HCT116 (cell line): Measurements from ENCODE around the gene FLYWCH1. TPM values are rescaled to one million over a fixed set of nuclear protein-coding genes. Genes with fewer than 3 reads are reported as not detected.

Experiments
- ATAC-seq: fragments of 200-7000 bp; cut with Tn5 transposase; 2 replicates; pipeline ENCODE4 v1.9.1; 2020; ENCODE audit warnings: mild to moderate bottlenecking, moderate library complexity
- BruUV-seq: library from RNA; stranded (reverse); fragments of 400-500 nt; replicated peaks from 2 replicates; lab custom pipeline; 2021; lab: Mats Ljungman, UMichigan
- CTCF ChIA-PET: fragments of 300-600 bp; sonication (Branson Sonifier 250); formaldehyde crosslinking; loops from one replicate; lab custom pipeline; 2021; ENCODE audit warnings: antibody characterized with exemption; lab: Charles Lee
- POLR2A ChIA-PET: fragments of 300-600, 350-600 bp; sonication (Branson Sonifier 250); formaldehyde crosslinking; loops from one replicate; lab custom pipeline; 2021; ENCODE audit warnings: antibody characterized with exemption; lab: Charles Lee
- RAD21 ChIA-PET, 2 experiments: fragments of 300-600 bp; sonication (Branson Sonifier 250); formaldehyde crosslinking; loops; one replicate each; lab custom pipeline; 2023; ENCODE audit warnings: low total read pairs in 2 of 2; ENCODE audit not compliant: uncharacterized antibody in 2 of 2, unreplicated experiment in 2 of 2, low non-redundant PET in 1 of 2; lab: Charles Lee
- DNase-seq: peaks from one replicate; pipeline ENCODE4 v3.0.0-alpha.2; 2010; ENCODE audit warnings: low read depth, low spot score
- H2AFZ ChIP-seq: fragments of 200-600 bp; shearing (Covaris generic), sonication (generic); 2 replicates; pipeline ENCODE4 v1.6.1; 2017; ENCODE audit warnings: low read depth, mixed run types, mixed read lengths, antibody characterized with exemption, low read length; ENCODE audit not compliant: poor library complexity, severe bottlenecking
- H3K27ac ChIP-seq: 2 replicates; pipeline ENCODE4 v1.5.1; 2012; ENCODE audit warnings: low read depth, low read length
- H3K27me3 ChIP-seq: fragments of 200-600 bp; sonication (generic); 2 replicates; pipeline ENCODE4 v1.6.1; 2016; ENCODE audit warnings: mixed run types, low read length, mixed read lengths; ENCODE audit not compliant: insufficient read depth
- H3K36me3 ChIP-seq, 2 experiments: fragments of 200-500 bp in 1 of 2; fragments of 200-600 bp in 1 of 2; sonication (Bioruptor generic) in 1 of 2; sonication (generic) in 1 of 2; 2 replicates each; pipeline versions ENCODE4 v1.5.1 to v1.6.1; 2014 to 2016; ENCODE audit warnings: low read length in 2 of 2, inconsistent platforms in 1 of 2, mixed read lengths in 1 of 2, mixed run types in 1 of 2; ENCODE audit not compliant: insufficient read depth in 2 of 2, control insufficient read depth in 1 of 2
- H3K4me1 ChIP-seq, 2 experiments: fragments of 200-600 bp in 1 of 2; sonication (generic) in 1 of 2; 2 replicates each; pipeline versions ENCODE4 v1.5.1 to v1.6.1; 2012 to 2017; ENCODE audit warnings: low read length in 2 of 2, inconsistent platforms in 1 of 2, mild to moderate bottlenecking in 1 of 2, mixed read lengths in 1 of 2, mixed run types in 1 of 2, moderate library complexity in 1 of 2; ENCODE audit not compliant: insufficient read depth in 2 of 2, control insufficient read depth in 1 of 2
- H3K4me2 ChIP-seq: fragments of 200-600 bp; sonication (generic); 2 replicates; pipeline ENCODE4 v1.6.1; 2017; ENCODE audit warnings: mixed run types, low read length, mixed read lengths
- H3K4me3 ChIP-seq, 2 experiments: fragments of 200-600 bp in 1 of 2; sonication (generic) in 1 of 2; replicated peaks in 1 of 2; 2 replicates each; pipeline ENCODE4 v1.5.1; 2011 to 2016; ENCODE audit warnings: low read length in 2 of 2, control low read depth in 1 of 2, low read depth in 1 of 2, mild to moderate bottlenecking in 1 of 2, mixed read lengths in 1 of 2, mixed run types in 1 of 2
- H3K79me2 ChIP-seq: fragments of 200-600 bp; sonication (generic); 2 replicates; pipeline ENCODE4 v1.6.1; 2017; ENCODE audit warnings: mild to moderate bottlenecking, mixed run types, low read length, moderate library complexity, mixed read lengths; ENCODE audit not compliant: insufficient read depth
- H3K9ac ChIP-seq: fragments of 200-600 bp; sonication (generic); 2 replicates; pipeline ENCODE4 v1.6.1; 2016; ENCODE audit warnings: low read length, mixed read lengths
- H3K9me2 ChIP-seq: fragments of 200-600 bp; sonication (generic), shearing (Covaris generic); 2 replicates; pipeline ENCODE4 v1.6.1; 2017; ENCODE audit warnings: mixed run types, mild to moderate bottlenecking, moderate library complexity; ENCODE audit not compliant: insufficient read depth
- H3K9me3 ChIP-seq, 2 experiments: fragments of 200-500 bp in 1 of 2; fragments of 200-600 bp in 1 of 2; sonication (Bioruptor generic) in 1 of 2; sonication (generic) in 1 of 2; 2 replicates each; pipeline ENCODE4 v1.6.1; 2014 to 2017; ENCODE audit warnings: low read length in 2 of 2, mixed read lengths in 2 of 2, inconsistent platforms in 1 of 2, low read depth in 1 of 2, mild to moderate bottlenecking in 1 of 2, mixed run types in 1 of 2, moderate library complexity in 1 of 2; ENCODE audit not compliant: control insufficient read depth in 1 of 2, insufficient read depth in 1 of 2
- H4K20me1 ChIP-seq: fragments of 200-600 bp; sonication (generic), shearing (Covaris generic); 2 replicates; pipeline ENCODE4 v1.6.1; 2017; ENCODE audit warnings: mixed run types, mild to moderate bottlenecking, moderate library complexity; ENCODE audit not compliant: insufficient read depth
- CBX3 ChIP-seq: IDR thresholded peaks from 2 replicates; pipeline ENCODE4 v1.6.1; 2012; ENCODE audit warnings: low read depth
- ELF1 ChIP-seq: IDR thresholded peaks from 2 replicates; pipeline ENCODE4 v1.6.1; 2012; ENCODE audit warnings: low read depth, borderline replicate concordance
- EZH2 ChIP-seq: fragments of 200-600 bp; sonication (generic); IDR thresholded peaks from 2 replicates; pipeline ENCODE4 v1.6.1; 2017; ENCODE audit warnings: antibody characterized with exemption, mixed run types
- FOSL1 ChIP-seq: IDR thresholded peaks from 2 replicates; pipeline ENCODE4 v1.6.1; 2012; ENCODE audit warnings: low read depth
- MAX ChIP-seq: IDR thresholded peaks from 2 replicates; pipeline ENCODE4 v1.6.1; 2012
- POLR2A ChIP-seq: IDR thresholded peaks from 2 replicates; pipeline ENCODE4 v1.7.0; 2011; ENCODE audit warnings: borderline replicate concordance; ENCODE audit not compliant: insufficient read depth, insufficient read length; ENCODE audit errors: extremely low read depth
- POLR2AphosphoS5 ChIP-seq: IDR thresholded peaks from 2 replicates; pipeline ENCODE4 v1.6.1; 2011; ENCODE audit warnings: mild to moderate bottlenecking, low read depth, low read length, moderate library complexity
- RAD21 ChIP-seq: IDR thresholded peaks from 2 replicates; pipeline ENCODE4 v1.6.1; 2012; ENCODE audit warnings: low read depth, mild to moderate bottlenecking
- REST ChIP-seq: IDR thresholded peaks from 2 replicates; pipeline ENCODE4 v1.6.1; 2012; ENCODE audit warnings: low read depth
- SP1 ChIP-seq: IDR thresholded peaks from 2 replicates; pipeline ENCODE4 v1.6.1; 2012; ENCODE audit warnings: low read depth
- SRF ChIP-seq: IDR thresholded peaks from 2 replicates; pipeline ENCODE4 v1.6.1; 2012; ENCODE audit warnings: low read depth
- ZBTB33 ChIP-seq: IDR thresholded peaks from 2 replicates; pipeline ENCODE4 v1.6.1; 2011; ENCODE audit warnings: mild to moderate bottlenecking, low read length, moderate library complexity; ENCODE audit not compliant: insufficient replicate concordance; ENCODE audit errors: extremely low read depth
- ZFX ChIP-seq: fragments of 450-650 bp; IDR thresholded peaks from 2 replicates; pipeline ENCODE4 v1.6.1; 2017
- ZNF274 ChIP-seq: fragments of 200-500 bp; sonication (Bioruptor generic); IDR thresholded peaks from 2 replicates; pipeline ENCODE4 v1.6.1; 2014; ENCODE audit warnings: mild to moderate bottlenecking, low read depth, low read length, inconsistent platforms
- intact Hi-C: fragments of 100-400 bp; cut with micrococcal nuclease; formaldehyde crosslinking; loops from 2 replicates; pipeline ENCODE4 v1.10.0; 2022
- total RNA-seq: library from RNA; stranded (reverse); gene quantifications from one replicate; pipeline ENCODE4 v1.2.1, GENCODE V29; 2021; ENCODE audit not compliant: unreplicated experiment

The FLYWCH1 gene
- total RNA-seq, 1 experiment from 2014 or later = 66.6 TPM

- no peak; the same call in 1 of the 2 replicates for ATAC-seq
- no peaks in the 10 kb centered on the region for H3K9me2 ChIP-seq
- H3K79me2 ChIP-seq = no peaks in the 10 kb centered on the region
- RAD21 ChIA-PET = no interaction called here
- no peak for DNase-seq
- intact Hi-C loops = no loop called here
- no peak overlapping the region for H3K27ac ChIP-seq
- no peak overlapping the region for H3K4me3 ChIP-seq
- POLR2A ChIA-PET = no interaction called here
- TF ChIP-seq RAD21 (no peak), MAX (no peak), POLR2AphosphoS5 (no peak), FOSL1 (no peak), ELF1 (no peak), ZNF274 (no peak), SP1 (no peak), CBX3 (no peak), REST (no peak), ZBTB33 (no peak), ZFX (no peak), SRF (no peak), POLR2A (no peak), EZH2 (no peak)
- no peaks in the 10 kb centered on the region for H3K9me3 ChIP-seq
- peaks cover 16 to 20% of the 10 kb centered on the region in 2 experiments; a peak in 3 of 4 replicates for H3K36me3 ChIP-seq
- CTCF ChIA-PET = no interaction called here
- no peak overlapping the region for H2AFZ ChIP-seq
- H3K4me1 ChIP-seq = no peaks in the 10 kb centered on the region
- no TSS peak for BruUV-seq
- no peaks in the 10 kb centered on the region for H3K27me3 ChIP-seq
- H4K20me1 ChIP-seq = no peaks in the 10 kb centered on the region
- H3K9ac ChIP-seq = no peak overlapping the region
- no peak overlapping the region for H3K4me2 ChIP-seq
Observed at GRCh38 chr16:2938206-2938605, 26.5 kb downstream of the FLYWCH1 start.
